Hippocampal formation (tissue), 2 donors: ENCODE measurements around the gene THAP10.

Experiments
- DNase-seq, 2 donors: peaks; one replicate each; lab custom pipeline; 2025; lab: John Stamatoyannopoulos, UW

Gene THAP10

DNA sequence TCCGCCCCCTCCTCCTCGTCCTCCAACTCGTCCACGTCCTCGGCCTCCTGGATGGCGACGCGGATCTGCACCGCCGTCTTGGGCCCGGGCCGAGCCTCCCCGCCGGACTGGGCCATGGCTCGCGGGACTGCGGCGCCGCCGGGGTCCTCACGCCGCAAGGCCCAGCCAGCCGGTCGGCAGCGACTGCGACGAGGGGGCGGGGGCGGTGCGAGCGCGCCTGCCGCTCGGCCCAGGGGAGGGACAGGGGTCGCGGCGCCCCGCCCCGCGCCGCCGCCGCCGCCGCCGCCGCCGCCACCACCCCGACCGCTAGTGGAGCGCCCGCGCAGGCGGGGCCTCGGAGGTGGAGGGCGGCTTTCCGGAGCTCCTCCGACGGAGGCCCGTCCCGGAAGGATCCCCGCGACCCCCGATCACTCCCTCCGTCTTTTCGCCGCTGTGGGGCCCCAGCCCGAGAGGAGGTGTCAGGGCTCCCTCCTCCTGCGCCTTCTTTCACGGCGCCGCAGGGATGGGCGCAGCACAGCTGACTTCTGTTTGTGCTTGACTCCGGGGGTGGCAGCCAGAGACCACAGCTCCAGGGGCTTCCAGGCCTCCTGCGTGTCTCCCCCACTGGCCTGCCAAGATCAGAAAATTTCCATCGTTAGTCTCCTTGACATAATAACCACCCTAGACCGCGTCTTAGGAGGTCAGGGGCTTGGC lies 38.1 kb downstream of the THAP10 start, which contains the start of gene LARP6:
Gene LARP6, minus strand, starts transcription at position 185 of the 693 bp plus-strand sequence. Its CDS starts 69 bp downstream, at position 116.
- DNase-seq, result peak in 1 of 2 donors; percentile 62

DNA sequence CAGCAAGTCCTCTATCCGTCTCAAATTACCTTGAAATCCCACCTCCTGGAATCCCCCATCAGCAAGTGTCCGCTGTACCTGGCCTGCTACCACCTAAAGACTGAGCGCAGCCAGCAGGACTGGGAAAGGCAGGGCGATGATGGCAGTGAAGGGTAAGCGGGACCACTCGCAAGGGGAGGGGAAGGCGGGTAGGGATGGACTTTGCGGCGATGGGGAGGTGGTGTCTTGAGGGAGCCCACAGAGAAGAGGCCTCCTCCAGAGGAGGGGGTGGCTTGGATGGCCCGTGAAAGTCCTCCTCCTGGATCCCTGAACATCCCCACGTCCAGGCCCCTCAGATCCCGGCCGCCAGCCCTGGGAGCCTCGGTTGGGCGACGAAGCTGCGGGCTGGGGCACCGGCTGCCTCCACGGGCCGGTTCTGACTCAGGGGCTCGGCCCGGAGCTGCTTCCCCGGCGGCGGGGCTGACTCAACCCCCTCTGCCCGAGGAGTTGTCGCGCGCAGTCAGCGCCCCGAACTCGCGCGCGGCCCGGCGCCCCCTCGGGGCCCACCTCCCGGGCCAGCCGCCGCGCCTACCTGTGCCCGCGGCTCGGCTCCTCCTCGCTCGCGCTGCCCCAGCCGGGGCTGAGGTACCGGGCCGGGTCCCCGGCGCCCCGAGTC lies 38.8 kb downstream of the THAP10 start:
- DNase-seq, result peak in 1 of 2 donors; percentile 26

DNA sequence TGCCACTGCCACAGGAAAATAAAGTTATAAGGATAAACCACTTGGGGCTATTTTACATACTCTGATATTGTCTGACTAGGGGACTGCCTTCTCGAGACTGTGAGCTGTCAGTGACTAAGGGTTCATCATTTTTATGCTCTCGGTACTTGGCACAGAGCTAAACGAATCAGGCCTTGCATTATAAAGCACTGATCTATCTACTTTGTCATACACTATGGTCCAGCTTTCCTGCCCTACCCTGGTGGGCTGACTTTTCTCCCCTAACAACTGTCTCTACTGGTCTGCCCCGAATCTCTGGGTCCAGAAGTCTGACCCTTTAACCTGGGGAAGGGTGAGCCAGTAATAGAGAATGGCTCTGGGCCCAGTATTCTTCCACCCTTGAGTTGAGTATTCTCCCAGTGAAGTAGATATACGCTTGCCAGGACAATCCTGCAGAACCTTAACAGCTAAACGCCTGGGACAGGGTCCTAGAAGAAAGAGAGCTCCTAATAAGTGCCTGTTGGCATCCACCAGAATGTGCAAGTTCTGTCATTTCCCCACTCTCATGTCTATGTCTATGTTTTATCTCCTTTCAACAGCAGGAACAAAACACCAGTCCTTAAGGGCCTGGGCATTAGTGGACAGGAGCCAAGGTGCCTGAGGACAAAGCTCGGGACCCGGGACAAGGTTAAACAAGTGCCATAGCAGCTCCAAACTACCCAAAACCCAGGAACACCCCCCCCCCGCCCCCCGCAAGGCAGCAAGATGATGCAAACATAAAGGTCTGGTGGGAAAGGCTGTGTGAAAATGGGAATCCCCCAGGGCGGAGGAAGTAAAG lies 39.5 kb downstream of the THAP10 start:
- DNase-seq, result no peak

DNA sequence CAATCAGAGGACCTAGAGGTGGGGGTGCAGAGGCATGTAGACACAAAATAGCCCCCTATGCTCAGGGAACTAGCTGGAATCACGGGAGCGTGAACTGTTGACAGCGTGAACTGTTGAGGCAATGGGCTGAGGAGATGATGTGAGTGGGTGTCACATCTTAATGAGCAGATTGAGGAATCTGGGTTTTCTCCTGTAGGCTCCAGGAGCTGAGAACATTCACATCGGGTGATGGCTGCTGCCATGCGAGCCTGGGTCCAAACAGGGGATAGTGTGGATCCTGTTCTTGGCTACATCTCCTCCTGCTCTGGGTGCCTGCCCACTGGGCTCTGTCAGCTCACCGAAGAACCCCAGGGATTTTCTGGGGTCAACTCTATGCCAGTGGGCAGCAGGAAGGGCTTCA lies 40.3 kb downstream of the THAP10 start:
- DNase-seq, result no peak

DNA sequence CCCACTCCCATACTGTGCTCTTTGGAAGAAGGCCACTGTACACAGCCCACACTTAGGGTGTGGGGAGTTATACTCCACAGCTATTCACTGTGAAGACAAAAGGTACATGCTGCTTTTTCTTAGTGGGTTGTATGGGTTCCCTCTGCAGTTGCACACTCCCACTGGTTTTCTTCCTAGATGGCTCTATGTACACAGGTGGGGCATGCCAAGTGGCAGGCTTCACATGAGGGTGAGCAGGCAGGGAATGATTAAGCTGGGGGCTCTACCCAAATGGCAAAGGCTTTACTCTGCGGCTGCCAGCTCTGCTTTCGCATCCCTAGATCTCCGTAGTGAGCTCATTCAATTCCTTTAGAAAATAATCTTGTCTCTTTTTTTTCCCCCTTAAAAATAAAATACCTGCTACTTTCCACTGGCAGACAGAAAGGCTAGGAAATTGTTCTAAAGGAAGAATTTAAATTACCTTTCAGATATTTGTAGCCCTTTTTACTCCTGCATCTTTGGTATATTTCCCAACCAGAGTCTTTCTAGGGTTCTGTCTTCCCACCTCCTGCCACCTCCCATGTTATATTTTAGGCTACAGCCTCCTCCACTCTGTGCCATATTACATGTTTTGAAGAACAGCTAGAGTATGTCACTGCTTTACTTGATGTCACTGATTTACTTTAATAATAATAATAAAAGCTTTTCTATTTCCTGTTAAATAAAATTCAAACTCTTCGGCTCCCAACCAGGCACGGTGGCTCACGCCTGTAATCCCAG lies 46.5 kb downstream of the THAP10 start:
- no peak for DNase-seq

DNA sequence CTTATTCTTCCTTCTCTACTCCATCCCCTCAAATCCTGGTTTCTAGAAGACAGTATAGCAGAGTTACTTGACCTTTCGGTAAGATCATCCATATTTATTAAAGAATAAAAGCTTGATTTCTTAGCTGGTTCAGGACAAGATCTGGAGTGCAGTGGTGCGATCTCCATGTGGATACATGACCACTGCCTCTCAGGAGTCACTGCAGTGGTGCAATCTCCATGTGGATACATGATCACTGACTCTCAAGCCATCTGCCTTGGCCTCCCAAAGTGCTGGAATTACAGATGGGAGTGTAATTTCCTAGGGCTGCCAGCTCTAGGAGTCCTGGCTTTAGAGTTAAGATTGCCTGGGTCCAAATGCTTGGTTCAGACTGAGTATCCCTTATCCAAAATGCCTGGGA lies 54.8 kb downstream of the THAP10 start:
- no peak for DNase-seq

DNA sequence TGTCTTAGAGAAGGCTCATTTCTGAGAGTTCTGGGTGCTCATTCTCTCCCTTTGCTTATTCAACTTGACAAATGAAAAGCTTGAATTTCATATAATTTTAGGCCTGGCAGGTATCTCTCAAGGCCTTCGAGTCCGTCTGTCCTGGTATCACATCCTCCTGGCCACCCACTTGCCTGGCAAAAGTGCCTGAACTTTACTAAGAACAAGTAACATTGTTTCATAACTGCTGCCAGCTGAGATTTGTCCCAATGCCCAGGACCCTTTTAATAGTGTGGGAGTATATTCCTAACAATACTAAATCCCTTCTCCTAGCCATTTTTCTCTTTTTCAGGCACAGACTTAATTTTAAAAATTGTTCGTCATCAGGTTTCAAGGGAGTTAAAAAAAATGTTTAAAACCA lies 56.4 kb downstream of the THAP10 start:
- no peak for DNase-seq

DNA sequence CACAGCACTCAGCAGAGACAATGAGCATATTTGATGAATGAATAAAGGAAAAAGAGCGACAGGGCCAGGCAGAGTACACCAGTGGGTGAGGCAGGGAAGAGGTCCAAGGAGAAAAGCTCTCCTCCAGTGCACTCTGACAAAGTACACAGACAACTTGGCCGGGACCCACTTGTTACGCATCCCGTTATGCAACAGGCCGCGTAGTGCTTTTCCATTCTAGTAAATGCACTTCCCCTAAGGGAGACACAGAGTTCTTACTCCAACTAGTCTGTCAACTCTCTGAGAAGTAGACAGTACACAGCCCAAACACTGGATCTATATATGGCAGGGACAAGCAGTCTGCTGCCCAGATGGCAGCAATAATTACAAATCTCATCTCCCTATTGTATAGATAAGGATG lies 56.8 kb downstream of the THAP10 start:
- peak; percentile 34 to 37 for DNase-seq

DNA sequence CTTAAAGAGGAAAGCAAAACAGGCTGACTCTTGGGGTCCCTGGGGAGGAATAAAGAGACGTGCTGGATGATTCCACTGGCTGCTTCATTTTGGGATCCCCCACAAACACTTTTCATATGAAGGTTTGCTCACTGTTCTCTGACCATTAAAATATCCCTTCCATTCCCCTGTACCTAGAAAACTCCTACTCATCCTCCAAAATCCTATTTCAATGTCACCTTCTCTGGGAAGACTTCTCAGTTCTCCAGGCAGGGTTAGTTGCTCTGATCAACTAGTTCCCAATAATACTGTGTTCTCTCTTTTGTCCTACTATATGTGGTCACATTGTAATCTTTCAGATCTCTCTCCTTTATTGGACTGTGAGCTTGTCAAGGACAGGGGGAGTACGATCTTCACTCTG lies 57.2 kb downstream of the THAP10 start:
- no peak for DNase-seq

DNA sequence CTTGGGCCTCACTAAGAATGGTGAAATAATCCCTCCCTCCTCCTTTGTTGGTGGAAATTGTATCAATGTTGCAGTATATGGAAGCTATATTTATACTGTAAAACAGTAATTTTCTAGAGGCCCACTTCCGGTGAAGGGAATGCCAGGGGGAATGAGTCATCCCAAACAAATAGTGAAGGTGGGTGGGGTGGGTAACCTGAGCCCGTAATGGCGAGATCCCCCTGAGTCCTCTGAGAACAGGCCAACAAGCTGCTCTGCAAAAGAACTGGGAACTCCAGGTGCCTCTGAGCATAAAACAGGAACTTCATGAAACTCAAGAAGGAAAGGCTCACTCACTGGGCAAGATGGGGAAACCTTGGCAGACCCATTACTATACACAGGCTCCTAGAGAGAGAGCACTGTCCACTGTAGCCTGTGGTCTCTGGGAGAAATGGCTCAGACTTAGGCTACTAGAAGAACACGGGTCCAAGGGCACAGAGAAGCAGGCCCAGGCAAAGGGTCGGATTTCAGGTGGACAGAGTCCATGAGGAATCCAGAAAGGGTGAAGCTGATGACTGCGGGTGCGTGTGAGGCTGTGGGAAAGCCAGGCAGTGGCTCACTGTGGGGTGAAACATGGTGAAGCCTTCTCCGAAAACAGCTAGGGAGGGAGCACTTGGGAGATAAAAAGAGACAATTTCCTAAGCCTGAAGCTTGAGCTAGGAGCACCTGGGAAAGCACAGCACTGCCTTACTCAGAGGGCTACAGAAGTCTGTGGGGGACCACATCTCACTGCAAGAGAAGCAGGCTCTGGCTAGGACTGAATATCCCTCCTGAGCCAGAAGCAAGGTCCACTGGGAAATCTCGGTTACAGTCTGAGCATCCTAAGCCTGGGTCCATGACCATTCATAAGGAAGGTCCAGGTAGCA lies 58.1 kb downstream of the THAP10 start:
- DNase-seq, result no peak

DNA sequence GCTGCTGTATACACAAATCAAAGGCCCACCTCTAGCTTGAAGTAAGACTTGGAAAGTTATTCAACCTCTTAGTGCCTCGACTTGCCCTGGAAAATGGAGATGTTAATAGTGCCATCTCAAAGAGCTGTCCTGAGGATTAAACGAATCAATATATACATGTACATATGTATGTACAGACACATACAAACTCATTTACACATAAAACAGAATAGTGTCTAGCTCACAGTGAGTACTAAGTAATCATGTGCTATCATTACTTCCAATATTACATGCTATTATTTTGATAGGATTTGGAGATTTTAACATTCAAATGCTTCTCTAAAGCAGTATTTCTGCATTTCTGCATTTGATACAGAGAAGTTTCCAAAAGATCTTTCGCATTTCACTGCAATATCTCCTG lies 58.8 kb downstream of the THAP10 start:
- DNase-seq, result no peak

DNA sequence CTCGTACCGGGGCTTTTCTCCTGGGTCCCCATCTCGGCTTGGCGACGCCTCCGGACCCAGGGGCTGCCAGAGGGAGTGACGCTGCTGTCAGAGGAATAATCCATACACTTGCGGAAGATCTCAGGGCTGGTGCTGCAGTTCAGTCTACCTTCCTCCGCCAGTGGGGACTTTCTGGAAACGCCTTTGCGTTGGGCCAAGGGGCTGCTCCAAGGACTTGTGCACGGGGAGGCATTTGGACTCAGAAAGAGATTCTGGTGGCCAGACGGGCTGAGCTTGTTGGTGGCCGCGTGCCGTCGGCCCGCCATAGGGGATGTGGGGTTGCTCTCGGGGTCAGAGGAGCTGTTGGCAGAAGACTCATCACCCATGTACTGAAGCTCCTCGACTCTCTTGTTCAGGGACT lies 60.1 kb downstream of the THAP10 start:
- DNase-seq, result no peak
